Measurements from ENCODE around the gene WDR86. TPM values are rescaled to one million over a fixed set of nuclear protein-coding genes. Genes with fewer than 3 reads are reported as not detected.
A peak's percentile ranks its signal among the peaks of the same experiment; 100 is the strongest.

Gene WDR86
- total and polyA plus RNA-seq, 2 of the 8 experiments (the other 6 are each of a cell fraction or from before 2014, with no cell fraction given), result 12.7 to 15.8 TPM

DNA sequence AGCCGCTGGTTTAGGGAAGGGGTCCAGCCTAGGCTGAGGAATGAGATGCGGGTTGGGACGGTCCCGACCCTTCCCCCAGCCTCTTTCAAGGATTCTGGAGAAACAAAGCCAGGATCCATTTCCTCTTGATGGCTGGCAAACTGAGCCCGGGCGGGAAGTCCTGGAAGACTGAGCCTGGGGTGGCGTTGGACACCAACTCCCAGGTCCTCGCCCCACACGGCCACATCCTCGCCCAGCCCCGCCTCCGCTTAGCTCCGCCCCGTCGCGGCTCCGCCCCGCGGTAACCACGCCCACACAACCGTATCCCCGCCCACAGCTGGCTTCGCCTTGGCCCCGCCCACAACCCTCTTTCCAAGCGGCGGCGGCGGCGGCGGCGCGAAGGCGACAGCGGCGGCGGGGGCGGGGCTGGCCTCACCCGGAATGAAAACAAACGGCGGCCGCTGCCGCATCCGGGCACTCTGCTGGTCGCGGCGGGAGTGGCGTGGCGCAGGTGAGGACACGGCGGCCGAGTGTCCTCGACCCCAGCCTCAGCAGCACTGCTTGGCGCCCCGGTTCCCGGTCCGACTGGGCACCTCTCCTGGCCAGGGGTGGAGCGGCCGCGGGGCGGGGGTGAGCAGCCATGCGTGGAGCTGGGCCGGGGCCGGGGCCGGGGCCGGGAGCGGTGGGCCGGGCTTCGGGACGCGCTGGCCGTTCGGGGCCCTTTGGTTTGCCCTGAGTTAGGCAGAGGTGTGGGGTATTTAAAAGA lies 68.3 kb downstream of the WDR86 start, which contains the start of gene NUB1 (continued):
- 0 out of 2 replicates have a peak, but pooled peaks have one; percentile 13 for TF ChIP-seq YY1 (IDR thresholded peaks at IDR 0.05; ENCODE audit: low read depth, low read length)
- TF ChIP-seq, protein P1, sequence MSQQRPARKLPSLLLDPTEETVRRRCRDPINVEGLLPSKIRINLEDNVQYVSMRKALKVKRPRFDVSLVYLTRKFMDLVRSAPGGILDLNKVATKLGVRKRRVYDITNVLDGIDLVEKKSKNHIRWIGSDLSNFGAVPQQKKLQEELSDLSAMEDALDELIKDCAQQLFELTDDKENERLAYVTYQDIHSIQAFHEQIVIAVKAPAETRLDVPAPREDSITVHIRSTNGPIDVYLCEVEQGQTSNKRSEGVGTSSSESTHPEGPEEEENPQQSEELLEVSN (IDR thresholded peaks at IDR 0.05), result peak; percentile 46; the same call in 1 of the 2 replicates
- TF ChIP-seq POLR2A (IDR thresholded peaks at IDR 0.05; ENCODE audit: control extremely low read depth in 1 of 2, low read depth in 2 of 2, low read length in 2 of 2), result peak; percentile 75 to 76
- TF ChIP-seq EGR1 (IDR thresholded peaks at IDR 0.05; ENCODE audit: borderline replicate concordance, low read depth, low read length), result peak; percentile 21; the same call in 1 of the 2 replicates
- peak; percentile 44 for TF ChIP-seq TAF7 (optimal IDR thresholded peaks at IDR 0.05; ENCODE audit: borderline replicate concordance, low read depth, low read length)
- peak; percentile 68 for TF ChIP-seq CREB1 (IDR thresholded peaks at IDR 0.05)
